Calu3 (cell line): ENCODE measurements around the gene ACP5. TPM values are rescaled to one million over a fixed set of nuclear protein-coding genes. Genes with fewer than 3 reads are reported as not detected.

Experiments
- BruUV-seq: library from RNA; stranded (reverse); fragments of 400-500 nt; replicated peaks from 2 replicates; lab custom pipeline; 2021; lab: Mats Ljungman, UMichigan
- CTCF ChIA-PET: fragments of 300-600 bp; sonication (Branson Sonifier 250); formaldehyde crosslinking; loops from one replicate; lab custom pipeline; 2022; ENCODE audit warnings: antibody characterized with exemption; lab: Charles Lee
- DNase-seq: peaks from one replicate; pipeline ENCODE4 v3.0.0; 2022
- H3K27ac Mint-ChIP-seq: one replicate; pipeline ENCODE4 v1.8.0; 2022; ENCODE audit warnings: mixed read lengths; ENCODE audit not compliant: unreplicated experiment
- H3K27me3 Mint-ChIP-seq: one replicate; pipeline ENCODE4 v1.8.0; 2022; ENCODE audit warnings: mixed read lengths; ENCODE audit not compliant: unreplicated experiment
- H3K36me3 Mint-ChIP-seq: one replicate; pipeline ENCODE4 v1.8.0; 2022; ENCODE audit warnings: mild to moderate bottlenecking, moderate library complexity, mixed read lengths; ENCODE audit not compliant: insufficient read depth, unreplicated experiment
- H3K4me1 Mint-ChIP-seq: one replicate; pipeline ENCODE4 v1.8.0; 2022; ENCODE audit warnings: mild to moderate bottlenecking, low read depth, mixed read lengths; ENCODE audit not compliant: unreplicated experiment
- H3K4me3 Mint-ChIP-seq: one replicate; pipeline ENCODE4 v1.8.0; 2022; ENCODE audit warnings: mild to moderate bottlenecking, low read depth, moderate library complexity, mixed read lengths; ENCODE audit not compliant: unreplicated experiment
- H3K9me3 Mint-ChIP-seq: one replicate; pipeline ENCODE4 v1.8.0; 2022; ENCODE audit warnings: low read depth, mixed read lengths; ENCODE audit not compliant: unreplicated experiment
- CTCF ChIP-seq: fragments of 200-600 bp; IDR thresholded peaks from one replicate; pipeline ENCODE4 v1.8.0; 2022; ENCODE audit warnings: antibody characterized with exemption; ENCODE audit not compliant: unreplicated experiment
- intact Hi-C: fragments of 100-400 bp; cut with micrococcal nuclease; formaldehyde crosslinking; loops from one replicate; pipeline ENCODE4 v1.10.0; 2022; ENCODE audit not compliant: unreplicated experiment
- total RNA-seq: library from RNA; stranded (reverse); gene quantifications from 2 replicates; pipeline ENCODE4 v1.2.3, GENCODE V29; 2022

ACP5 gene
- total RNA-seq, 1 experiment from 2014 or later = 0.94 TPM

DNA sequence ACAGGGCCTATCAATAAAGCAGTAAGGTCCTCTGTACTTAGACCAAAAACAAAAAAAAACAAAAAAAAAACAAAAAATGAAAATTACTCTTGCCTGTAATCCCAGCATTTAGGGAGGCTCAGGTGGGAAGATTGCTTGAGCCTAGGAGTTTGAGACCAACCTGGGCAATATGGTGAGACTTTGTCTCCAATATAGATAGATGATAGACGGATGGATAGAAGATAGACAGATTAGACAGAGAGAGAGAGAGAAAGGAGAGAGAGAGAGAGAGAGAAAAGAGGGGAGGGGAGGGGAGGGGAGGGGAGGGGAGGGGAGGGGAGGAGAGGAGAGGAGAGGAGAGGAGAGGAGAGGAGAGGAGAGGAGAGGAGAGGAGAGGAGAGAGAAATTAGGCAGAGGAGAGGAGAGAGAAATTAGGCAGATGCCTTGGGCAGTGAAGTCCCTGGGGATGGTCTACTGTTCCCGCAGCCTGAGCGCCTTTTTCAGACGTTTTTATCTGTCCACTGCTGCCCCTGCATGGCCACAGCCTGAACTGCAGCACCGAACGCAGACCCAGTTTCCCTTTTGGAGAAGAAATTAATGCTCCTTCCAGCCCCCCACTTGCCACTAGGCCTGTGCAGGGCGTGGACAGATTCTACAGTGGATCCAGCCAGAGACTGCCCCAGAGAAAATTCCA is 10.0 kb upstream of the ACP5 start:
- H3K4me1 Mint-ChIP-seq = peaks cover 11% of the 10 kb centered on the region
- H3K9me3 Mint-ChIP-seq = no peaks in the 10 kb centered on the region
- peak; percentile 72 for TF ChIP-seq CTCF
- no peak overlapping the region for H3K27ac Mint-ChIP-seq
- peak; percentile 71 for DNase-seq
- BruUV-seq = no TSS peak
- H3K4me3 Mint-ChIP-seq = no peak overlapping the region
- CTCF ChIA-PET = no interaction called here
- intact Hi-C loops = no loop called here
- peaks cover 5% of the 10 kb centered on the region for H3K36me3 Mint-ChIP-seq
- H3K27me3 Mint-ChIP-seq = no peaks in the 10 kb centered on the region

- BruUV-seq = no TSS peak
- Mint-ChIP-seq H3K4me1 (peaks cover 11% of the 10 kb centered on the region), H3K27ac (no peak overlapping the region), H3K36me3 (peaks cover 5% of the 10 kb centered on the region), H3K4me3 (no peak overlapping the region), H3K9me3 (no peaks in the 10 kb centered on the region), H3K27me3 (no peaks in the 10 kb centered on the region)
- no peak for DNase-seq
- CTCF ChIA-PET = no interaction called here
- intact Hi-C loops = no loop called here
- no peak for TF ChIP-seq CTCF
Measured at GRCh38 chr19:11586331-11586730, 8.9 kb upstream of the ACP5 start.

GRCh38 chr19:11581740-11582139 is 4.3 kb upstream of the ACP5 start:
- Mint-ChIP-seq H3K27ac (no peak overlapping the region), H3K36me3 (no peaks in the 10 kb centered on the region), H3K27me3 (no peaks in the 10 kb centered on the region), H3K9me3 (no peaks in the 10 kb centered on the region), H3K4me3 (no peak overlapping the region), H3K4me1 (no peaks in the 10 kb centered on the region)
- no peak for DNase-seq
- CTCF ChIA-PET = interaction anchor here (0.7 kb wide), 1 partner anchor 727 kb away, joined by 5 read pairs; no protein-coding TSS in a partner anchor
- TF ChIP-seq CTCF = no peak
- no TSS peak for BruUV-seq
- intact Hi-C loops = no loop called here

GRCh38 chr19:11580116-11580515 is 2.7 kb upstream of the ACP5 start:
- Mint-ChIP-seq H3K36me3 (no peaks in the 10 kb centered on the region), H3K27ac (no peak overlapping the region), H3K9me3 (no peaks in the 10 kb centered on the region), H3K27me3 (no peaks in the 10 kb centered on the region), H3K4me1 (no peaks in the 10 kb centered on the region), H3K4me3 (no peak overlapping the region)
- TF ChIP-seq CTCF = no peak
- intact Hi-C loops = no loop called here
- no TSS peak for BruUV-seq
- CTCF ChIA-PET = interaction anchor here (0.7 kb wide), 1 partner anchor 145 kb away, joined by 5 read pairs; the partner anchor contains the start of gene PRKCSH
- no peak for DNase-seq
